NCI-H1436 (cell line): ENCODE data around the gene POLR2E.
A peak's percentile ranks its signal among the peaks of the same experiment; 100 is the strongest.
"Not testable (repeated sequence)": the region's sequence is repeated elsewhere in the genome, so short reads cannot be mapped to it uniquely, and the experiment has no call there.

Experiments used
- DNase-seq: peaks from one replicate; lab custom pipeline; 2025; lab: John Stamatoyannopoulos, UW

POLR2E gene

GRCh38 chr19:1125601-1126467 lies 30.7 kb upstream of the POLR2E start:
- DNase-seq: no peak

DNA sequence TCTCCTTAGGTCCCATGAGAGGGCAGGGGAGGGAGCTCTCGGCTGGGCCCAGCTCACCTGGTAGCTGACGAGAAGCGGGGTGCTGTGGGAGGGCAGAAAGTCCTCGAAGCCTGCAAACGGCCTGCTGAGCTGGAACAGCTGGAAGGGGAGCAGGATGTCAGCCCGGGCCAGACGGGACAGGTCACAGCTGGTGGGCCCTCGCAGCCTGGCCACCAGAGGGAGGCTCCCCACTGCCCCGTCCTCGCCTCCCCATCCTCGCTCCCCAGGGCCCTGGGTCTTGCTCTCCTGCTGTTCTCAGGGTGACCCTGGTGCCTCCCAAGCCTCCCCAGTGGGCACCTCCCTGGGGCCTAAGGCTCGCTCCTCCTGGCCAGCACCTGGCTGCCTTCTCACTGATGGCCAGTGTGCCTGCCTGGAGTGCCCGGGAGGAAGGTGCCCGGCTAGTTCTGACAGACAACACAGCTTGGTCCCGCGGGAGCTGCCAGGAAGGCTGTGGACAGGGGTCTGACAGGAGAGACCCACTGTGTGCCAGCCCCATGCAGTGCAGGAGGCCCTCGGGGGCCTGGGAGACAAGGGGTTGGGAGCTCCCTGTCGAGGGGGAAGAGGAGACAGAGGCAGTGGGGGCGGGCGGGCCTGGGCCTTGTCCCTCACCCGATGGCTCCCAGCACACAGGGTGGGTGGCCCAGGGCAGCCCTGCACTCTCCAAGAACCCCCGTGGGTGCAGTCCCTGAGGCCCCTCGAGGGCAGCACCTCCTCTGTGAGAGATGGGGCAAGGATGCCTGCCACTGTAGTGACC lies 28.9 kb upstream of the POLR2E start:
- DNase-seq: no peak

GRCh38 chr19:1123381-1123780 lies 28.2 kb upstream of the POLR2E start:
- DNase-seq: no peak

DNA sequence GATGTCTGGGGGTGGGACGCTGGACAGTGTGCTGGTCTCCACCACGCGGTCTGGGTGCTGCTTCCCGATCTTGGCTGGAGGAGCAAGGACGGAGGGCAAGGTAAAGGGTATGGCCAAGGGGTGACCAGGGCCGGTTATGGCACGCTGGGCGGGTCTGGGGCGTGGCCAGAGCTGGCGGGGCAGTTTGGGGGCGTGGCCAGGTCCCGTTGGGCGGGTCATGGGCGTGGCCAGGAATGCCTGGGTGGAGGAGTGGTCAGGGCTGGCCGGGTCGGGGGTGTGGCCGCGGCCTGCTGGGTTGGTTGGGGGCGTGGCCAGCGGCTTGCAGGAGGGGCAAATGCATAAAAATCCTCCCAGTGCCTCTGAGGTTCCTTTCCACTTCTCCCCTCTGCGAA lies 27.8 kb upstream of the POLR2E start:
- no peak for DNase-seq

DNA sequence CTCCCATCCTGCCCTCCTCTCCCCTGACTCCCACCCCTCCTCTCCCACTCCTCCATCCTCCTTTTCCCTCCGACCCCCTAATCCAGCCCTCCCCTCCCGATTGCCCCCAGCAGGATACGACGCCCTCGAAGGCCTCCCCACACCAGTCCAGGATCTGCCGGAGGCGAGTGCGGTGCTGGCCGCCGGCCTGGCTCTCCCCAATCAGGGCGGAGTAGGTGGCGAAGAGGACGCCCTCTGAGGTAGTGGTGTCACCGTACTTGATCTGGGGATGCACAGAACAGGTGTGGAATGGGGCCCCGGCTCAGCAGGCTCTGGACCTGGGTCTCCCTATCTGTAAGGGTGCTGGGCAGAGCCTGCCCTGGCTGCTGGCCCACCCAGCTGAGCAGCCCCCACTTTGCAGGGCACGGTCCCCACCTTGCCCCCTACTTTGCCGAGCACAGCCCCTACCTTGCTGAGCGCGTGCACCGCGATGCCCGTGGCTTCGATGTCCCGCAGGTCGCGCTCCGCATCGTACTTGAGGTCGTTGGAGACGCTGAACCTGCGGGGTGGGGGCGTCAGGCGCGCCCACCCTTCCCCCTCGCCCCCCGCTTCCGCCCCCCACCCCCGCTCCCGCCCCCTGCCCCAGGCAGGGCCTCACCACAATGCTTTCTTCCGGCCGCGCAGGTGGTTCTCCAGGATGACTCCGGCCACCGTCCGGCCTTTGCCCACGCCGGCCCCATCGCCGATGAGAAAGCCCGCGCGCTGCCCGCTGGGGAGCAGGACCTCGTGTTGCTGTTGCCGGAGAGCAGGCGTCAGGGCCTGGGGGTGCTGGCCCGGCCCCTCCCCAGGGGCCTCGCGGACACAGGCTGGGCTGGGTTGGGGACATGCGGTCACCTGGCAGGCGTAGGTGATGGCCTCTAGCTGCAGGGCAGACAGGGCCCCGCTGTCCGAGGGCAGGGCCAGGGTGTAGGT lies 27.1 kb upstream of the POLR2E start:
- DNase-seq: no peak

GRCh38 chr19:1121395-1121794 lies 26.2 kb upstream of the POLR2E start:
- DNase-seq: no peak

- no peak for DNase-seq
Observed at GRCh38 chr19:1119475-1120217, 24.5 kb upstream of the POLR2E start.

DNA sequence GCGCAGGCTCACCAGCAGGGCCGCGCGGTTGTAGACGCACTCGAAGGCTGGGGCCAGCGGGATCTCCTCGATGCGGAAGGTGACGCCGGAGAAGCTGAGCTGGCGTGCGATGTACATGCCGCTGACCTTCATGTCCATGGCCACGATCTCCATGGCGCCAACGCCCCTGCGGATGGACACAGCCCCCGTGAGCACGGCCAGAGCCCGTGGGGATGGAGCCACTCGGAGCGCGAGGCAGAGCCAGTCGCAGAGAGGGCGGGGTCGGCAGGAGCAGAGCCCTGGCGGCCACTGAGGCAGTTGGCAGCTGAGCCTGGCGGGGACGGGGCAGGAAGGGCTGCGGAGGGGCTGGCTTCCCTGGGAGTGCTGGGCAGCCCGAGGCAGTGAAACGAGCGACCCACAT lies 23.8 kb upstream of the POLR2E start:
- no peak for DNase-seq

GRCh38 chr19:1117654-1118053 lies 22.5 kb upstream of the POLR2E start:
- no peak for DNase-seq

DNA sequence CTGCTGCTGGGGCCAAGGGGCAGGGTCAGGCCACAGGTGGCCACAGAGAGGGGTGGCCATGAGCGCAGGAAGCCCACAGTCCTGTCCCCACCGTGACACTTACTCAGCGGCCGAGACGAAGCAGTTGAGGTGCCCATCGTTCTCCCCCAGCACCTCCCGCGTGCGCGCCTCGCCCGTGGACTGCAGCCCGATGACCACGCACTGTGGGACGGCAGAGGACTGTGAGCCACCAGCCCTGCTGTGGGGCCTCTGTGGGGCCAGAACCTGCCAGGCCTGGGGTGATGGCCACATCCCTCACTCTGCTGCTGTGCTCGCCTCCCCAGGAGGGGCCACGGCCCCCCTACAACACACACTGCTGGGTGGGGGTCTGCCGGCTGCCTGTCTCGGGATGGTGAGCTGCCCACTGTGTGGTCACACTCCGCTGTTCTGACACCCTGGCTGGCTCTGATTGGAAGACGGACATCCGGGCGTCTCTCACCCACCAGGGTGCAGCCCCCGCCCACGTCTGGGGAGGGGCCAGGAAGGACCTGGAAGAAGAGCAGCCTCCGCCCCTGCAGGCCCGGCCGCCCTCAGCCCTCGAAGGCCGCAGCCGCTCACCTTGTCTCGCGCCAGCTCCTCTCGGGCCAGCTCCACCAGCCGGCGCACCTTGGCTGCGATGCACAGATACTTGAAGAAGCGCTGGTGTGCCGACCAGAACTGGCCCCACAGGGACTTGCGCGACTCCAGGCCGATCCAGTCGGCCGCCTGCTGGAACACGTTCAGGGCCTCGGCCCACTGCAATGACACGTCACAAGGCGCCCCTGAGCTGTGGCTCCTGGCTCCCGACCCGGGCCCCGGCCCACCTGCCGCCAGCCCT lies 21.8 kb upstream of the POLR2E start:
- DNase-seq: no peak

- no peak for DNase-seq
Observed at GRCh38 chr19:1115646-1116420, 20.7 kb upstream of the POLR2E start.

GRCh38 chr19:1114728-1115127 lies 19.6 kb upstream of the POLR2E start:
- DNase-seq: not testable (repeated sequence)

- DNase-seq: no peak
Observed at GRCh38 chr19:1113986-1114483, 18.9 kb upstream of the POLR2E start.

DNA sequence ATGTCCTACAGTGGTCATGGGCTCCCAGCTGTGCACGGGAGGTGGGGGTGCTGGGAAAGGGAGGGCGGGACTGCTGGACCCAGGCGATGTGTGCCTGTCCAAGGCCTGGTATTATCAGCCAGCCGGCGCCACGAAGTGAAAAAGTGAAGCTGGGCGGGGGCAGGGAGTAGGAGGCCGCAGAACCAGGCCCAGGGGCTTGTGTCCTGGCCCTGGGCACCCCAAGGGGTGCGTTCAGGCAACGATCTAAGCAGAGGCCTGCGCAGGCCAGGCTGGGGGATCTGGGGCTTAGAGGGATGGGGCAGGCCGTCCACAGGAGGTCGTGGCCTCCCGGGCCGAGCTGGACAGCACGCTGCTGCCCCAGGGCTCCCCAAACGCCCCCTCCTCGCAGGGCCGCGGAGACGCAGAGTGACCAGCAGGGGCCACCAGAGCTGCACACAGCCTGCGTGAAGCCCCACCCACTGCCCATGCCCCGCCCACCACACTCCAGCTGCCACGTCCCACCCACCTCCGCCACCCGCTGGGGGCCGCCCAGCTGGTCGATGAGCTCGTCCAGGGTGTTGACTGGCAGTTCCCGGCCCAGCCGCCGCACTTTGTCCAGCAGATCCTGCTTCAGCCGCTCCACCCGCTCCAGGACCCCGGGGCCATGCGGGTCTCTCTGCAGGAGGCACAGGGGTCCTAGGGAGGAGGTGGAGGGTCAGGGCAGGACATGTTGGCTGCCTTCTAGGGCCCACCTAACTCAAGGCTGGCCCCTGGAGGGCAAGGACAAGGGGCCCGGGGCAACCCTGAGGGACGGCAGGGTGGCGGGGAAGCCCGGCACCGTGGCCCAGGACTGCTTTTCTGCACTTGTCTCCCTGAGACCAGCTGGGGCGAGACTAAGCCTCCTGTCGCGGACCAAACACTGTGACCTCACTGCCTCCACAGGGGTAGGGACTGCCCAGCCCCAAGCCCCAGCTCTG lies 18.1 kb upstream of the POLR2E start:
- DNase-seq: peak; percentile 47

- DNase-seq: no peak
Observed at GRCh38 chr19:1112268-1113029, 17.3 kb upstream of the POLR2E start.

GRCh38 chr19:1111641-1112267 lies 16.6 kb upstream of the POLR2E start:
- no peak for DNase-seq
